Testis (tissue), 3 donors: ENCODE measurements around the gene OSBPL5. TPM values are rescaled to one million over a fixed set of nuclear protein-coding genes. Genes with fewer than 3 reads are reported as not detected.

Experiments used
- DNase-seq: peaks from one replicate; pipeline ENCODE4 v3.0.0-alpha.2; 2019
- H3K27ac ChIP-seq, 2 donors: fragments of 200-600 bp; sonication (generic); one replicate each; pipeline ENCODE4 v1.5.1; 2019
- H3K27me3 ChIP-seq: fragments of 200-600 bp; sonication (generic); one replicate; pipeline ENCODE4 v1.5.1; 2019
- H3K36me3 ChIP-seq: fragments of 200-600 bp; sonication (generic); one replicate; pipeline ENCODE4 v1.5.1; 2017; ENCODE audit warnings: low read depth; ENCODE audit errors: missing control alignments
- H3K4me1 ChIP-seq: fragments of 200-600 bp; sonication (generic); one replicate; pipeline ENCODE4 v1.5.1; 2019
- H3K4me3 ChIP-seq, 2 donors: fragments of 200-600 bp; sonication (generic); one replicate each; pipeline ENCODE4 v1.5.1; 2017 to 2019
- H3K9me3 ChIP-seq: fragments of 200-600 bp; sonication (generic); one replicate; pipeline ENCODE4 v1.5.1; 2017
- CTCF ChIP-seq, 3 experiments: fragments of 450-650 bp in 2 of 3; fragments of 200-600 bp in 1 of 3; sonication (generic) in 1 of 3; IDR thresholded peaks; one replicate each; pipeline ENCODE4 v1.5.1; 2016 to 2019; ENCODE audit warnings: antibody characterized with exemption in 3 of 3, mild to moderate bottlenecking in 2 of 3, moderate library complexity in 1 of 3
- POLR2A ChIP-seq: fragments of 450-650 bp; IDR thresholded peaks from one replicate; pipeline ENCODE4 v1.6.1; 2017; ENCODE audit warnings: antibody characterized with exemption, mild to moderate bottlenecking, moderate library complexity
- WGBS, 2 donors: methylation state at CpG; one replicate each; pipeline ENCODE4 v1.1.5; 2018; 5-methylcytosine and 5-hydroxymethylcytosine counted together
- intact Hi-C: fragments of 100-400 bp; cut with DNase I; formaldehyde crosslinking; loops from one replicate; pipeline ENCODE4 v1.15.1; 2023; ENCODE audit warnings: low total_unique reads
- polyA plus RNA-seq: library from polyadenylated mRNA; stranded (reverse); fragments of 350-450 nt; fragmentation: Illumina TruSeq; extraction: RNeasy Lipid Tissue Mini Kit (QIAGEN cat#74804); gene quantifications from one replicate; pipeline ENCODE4 v1.2.3, GENCODE V29; 2014; ENCODE audit warnings: low read depth, low replicate concordance; ENCODE audit not compliant: insufficient read depth
- total RNA-seq, 2 donors: library from RNA; depleted of rRNA; stranded (reverse); fragments of >200 nt; gene quantifications; one replicate each; pipeline ENCODE4 v1.2.3, GENCODE V29; 2016

The OSBPL5 gene
- total and polyA plus RNA-seq, 3 donors from 2014 or later, result 8.9 to 18.1 (median 13.2) TPM

- 89 to 92% methylated on average over 5 to 18 of the region's 18 CpGs for WGBS, 2 donors
- no peak for DNase-seq
- H3K4me3 ChIP-seq, result no peak overlapping the region
- intact Hi-C loops, result loop anchor here (10.0 kb wide), 1 partner anchor 63 kb away; no protein-coding TSS in a partner anchor
- no peaks in the 10 kb centered on the region for H3K9me3 ChIP-seq
- no peaks in the 10 kb centered on the region for H3K36me3 ChIP-seq
- H3K27ac ChIP-seq, result no peak overlapping the region
- no peaks in the 10 kb centered on the region for H3K27me3 ChIP-seq
- peaks cover 37% of the 10 kb centered on the region for H3K4me1 ChIP-seq
- TF ChIP-seq POLR2A, result no peak
Observed at GRCh38 chr11:3158131-3158591, 6.9 kb downstream of the OSBPL5 start.

GRCh38 chr11:3157381-3158130 lies 7.6 kb downstream of the OSBPL5 start:
- no peak for DNase-seq
- no peak overlapping the region for H3K27ac ChIP-seq
- intact Hi-C loops, result loop anchor here (10.0 kb wide), 1 partner anchor 63 kb away; no protein-coding TSS in a partner anchor
- no peaks in the 10 kb centered on the region for H3K9me3 ChIP-seq
- H3K4me1 ChIP-seq, result peaks cover 42% of the 10 kb centered on the region
- H3K27me3 ChIP-seq, result no peaks in the 10 kb centered on the region
- H3K4me3 ChIP-seq, result no peak overlapping the region
- WGBS, 2 donors, result 87 to 88% methylated on average over 18 to 22 of the region's 22 CpGs
- no peaks in the 10 kb centered on the region for H3K36me3 ChIP-seq
- TF ChIP-seq CTCF (IDR thresholded peaks at IDR 0.05) (no peak), POLR2A (no peak)

GRCh38 chr11:3156661-3157311 lies 8.3 kb downstream of the OSBPL5 start:
- Histone ChIP-seq H3K27ac (no peak overlapping the region), H3K36me3 (no peaks in the 10 kb centered on the region), H3K4me1 (peaks cover 42% of the 10 kb centered on the region), H3K27me3 (no peaks in the 10 kb centered on the region), H3K9me3 (no peaks in the 10 kb centered on the region), H3K4me3 (no peak overlapping the region)
- TF ChIP-seq POLR2A (no peak), CTCF (IDR thresholded peaks at IDR 0.05) (no peak)
- intact Hi-C loops, result loop anchor here (10.0 kb wide), 1 partner anchor 62 kb away; no protein-coding TSS in a partner anchor
- WGBS, 2 donors, result 77 to 80% methylated on average over 27 to 29 of the region's 31 CpGs
- DNase-seq, result no peak

DNA sequence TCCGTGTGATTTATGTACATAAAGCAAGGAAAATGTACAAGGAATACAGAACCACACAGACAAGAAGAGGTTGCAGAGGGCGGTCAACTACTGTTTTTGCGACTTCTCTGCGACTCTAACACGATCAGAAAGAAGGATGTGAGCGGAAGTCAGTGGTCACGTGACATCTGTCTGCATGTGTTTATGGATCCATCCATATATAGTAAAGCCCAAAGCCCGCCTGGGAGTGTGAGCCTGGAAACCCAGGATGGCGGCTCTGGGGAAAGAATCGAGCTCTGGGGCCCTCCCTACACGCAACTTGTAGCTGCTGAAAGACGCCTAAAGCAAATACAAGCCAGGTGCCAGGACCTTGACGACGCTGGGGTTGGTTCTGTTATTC lies 8.8 kb downstream of the OSBPL5 start:
- TF ChIP-seq POLR2A (no peak), CTCF (IDR thresholded peaks at IDR 0.05) (no peak)
- no peak overlapping the region for H3K4me3 ChIP-seq
- DNase-seq, result no peak
- no peaks in the 10 kb centered on the region for H3K36me3 ChIP-seq
- intact Hi-C loops, result loop anchor here (10.0 kb wide), 1 partner anchor 61 kb away; no protein-coding TSS in a partner anchor
- no peaks in the 10 kb centered on the region for H3K9me3 ChIP-seq
- 81 to 87% methylated on average over 14 of the region's 14 CpGs for WGBS, 2 donors
- H3K27ac ChIP-seq, result no peak overlapping the region
- H3K4me1 ChIP-seq, result peaks cover 42% of the 10 kb centered on the region
- no peaks in the 10 kb centered on the region for H3K27me3 ChIP-seq

DNA sequence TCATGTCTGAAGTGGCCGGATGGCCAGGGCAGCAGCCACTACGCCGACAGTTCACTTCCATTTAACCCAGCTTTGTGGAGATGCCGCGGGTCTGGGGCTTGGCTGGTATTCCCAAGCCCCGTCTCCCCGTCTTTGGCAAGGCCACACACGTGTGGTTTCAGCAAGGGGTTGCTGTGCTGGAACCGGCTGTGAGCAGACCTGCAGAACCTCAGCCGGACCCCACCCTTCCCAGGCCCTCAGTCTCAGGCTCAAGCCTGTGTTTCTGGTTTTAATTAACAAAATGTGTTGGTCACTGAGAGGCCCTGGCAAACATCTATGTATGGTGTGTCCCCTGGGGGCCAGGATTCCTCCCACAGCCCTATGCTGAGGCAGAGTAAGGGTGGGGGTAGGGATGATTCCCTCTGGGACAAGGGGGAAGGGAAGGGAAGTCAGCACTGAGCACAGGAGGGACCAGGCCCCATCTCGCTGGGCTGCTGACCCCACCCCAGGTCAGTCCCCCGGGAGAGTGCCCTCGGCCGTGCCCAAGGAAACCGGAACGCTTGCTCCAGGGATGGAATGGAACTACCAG lies 9.3 kb downstream of the OSBPL5 start:
- Histone ChIP-seq H3K27me3 (no peaks in the 10 kb centered on the region), H3K27ac (peak overlapping the region in 1 of 2 donors; percentile 7), H3K36me3 (no peaks in the 10 kb centered on the region), H3K9me3 (no peaks in the 10 kb centered on the region), H3K4me1 (peaks cover 42% of the 10 kb centered on the region), H3K4me3 (no peak overlapping the region)
- DNase-seq, result no peak
- intact Hi-C loops, result loop anchor here (10.0 kb wide), 1 partner anchor 61 kb away; no protein-coding TSS in a partner anchor
- 70 to 73% methylated on average over 15 to 16 of the region's 16 CpGs for WGBS, 2 donors
- TF ChIP-seq CTCF (IDR thresholded peaks at IDR 0.05) (no peak), POLR2A (no peak)
